Effector CD8-positive, alpha-beta T cell (primary cell): Measurements from ENCODE around the gene ARID5B.
"Not testable (repeated sequence)": the region's sequence is repeated elsewhere in the genome, so short reads cannot be mapped to it uniquely, and the experiment has no call there.

Experiments
- DNase-seq: peaks from one replicate; lab custom pipeline; 2025; lab: John Stamatoyannopoulos, UW

ARID5B gene

DNA sequence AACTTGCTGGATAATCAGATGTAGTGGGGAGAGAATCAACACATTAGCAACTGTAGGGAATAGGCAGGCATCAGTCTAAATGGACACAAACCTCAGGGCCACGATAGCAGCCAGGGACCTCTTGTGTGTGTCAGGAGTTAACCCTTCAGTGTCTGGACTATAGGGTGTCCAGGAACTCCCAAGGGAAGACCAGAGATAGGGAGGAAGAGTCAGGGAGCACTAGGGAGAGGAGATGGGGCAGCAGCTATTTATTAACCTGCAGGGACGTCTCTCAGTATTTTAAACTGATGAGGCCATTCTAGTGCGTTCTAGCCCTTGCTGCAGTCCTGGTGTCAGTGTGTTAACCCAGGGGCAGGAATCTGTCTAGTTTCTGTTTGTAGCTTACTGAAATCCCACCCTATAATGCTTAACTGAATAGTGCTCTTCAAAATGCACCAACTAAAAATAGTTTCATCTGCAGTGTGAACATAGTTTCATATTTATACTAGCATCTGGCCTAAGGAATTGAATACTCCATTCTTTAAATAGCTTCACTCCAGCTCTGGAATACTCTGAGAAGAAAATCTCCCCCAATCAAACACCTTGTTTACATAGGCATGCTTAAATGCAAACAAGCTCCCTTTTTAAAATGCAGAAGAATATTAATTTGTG lies 62.7 kb downstream of the ARID5B start:
- no peak for DNase-seq

DNA sequence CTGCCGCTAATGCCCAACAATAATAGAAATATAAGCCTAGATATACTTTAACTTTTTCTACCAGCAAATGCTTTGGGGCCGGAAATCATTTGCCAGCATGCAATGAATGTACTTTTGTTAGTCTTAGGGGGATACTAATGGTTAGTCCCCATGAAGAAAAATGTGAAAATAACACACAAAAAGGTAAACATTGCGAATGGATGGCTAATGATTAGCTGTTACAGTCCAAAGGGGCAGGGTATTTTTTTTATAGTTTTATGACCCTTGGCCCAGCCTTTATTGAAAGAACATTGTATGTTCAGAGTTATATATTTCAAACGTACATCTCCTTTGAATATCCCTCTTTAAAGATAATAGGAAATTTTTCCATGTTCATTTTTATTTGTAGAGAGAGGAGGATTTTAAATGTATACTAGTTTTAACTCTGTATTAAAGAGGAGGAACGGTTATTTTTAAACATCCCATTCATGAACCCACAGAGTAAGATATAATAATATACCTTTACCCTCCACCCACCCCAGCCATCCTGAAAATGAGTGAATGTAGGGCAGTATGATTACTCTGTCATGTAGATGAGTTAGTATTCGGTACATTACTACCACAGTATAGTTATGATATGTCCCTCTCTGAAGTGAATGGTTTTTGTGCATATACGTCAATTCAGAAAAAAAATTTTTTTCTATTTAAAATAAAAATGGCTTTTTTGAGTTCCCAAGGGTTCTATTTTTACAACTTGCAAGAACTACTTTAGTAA lies 63.6 kb downstream of the ARID5B start:
- DNase-seq = no peak

DNA sequence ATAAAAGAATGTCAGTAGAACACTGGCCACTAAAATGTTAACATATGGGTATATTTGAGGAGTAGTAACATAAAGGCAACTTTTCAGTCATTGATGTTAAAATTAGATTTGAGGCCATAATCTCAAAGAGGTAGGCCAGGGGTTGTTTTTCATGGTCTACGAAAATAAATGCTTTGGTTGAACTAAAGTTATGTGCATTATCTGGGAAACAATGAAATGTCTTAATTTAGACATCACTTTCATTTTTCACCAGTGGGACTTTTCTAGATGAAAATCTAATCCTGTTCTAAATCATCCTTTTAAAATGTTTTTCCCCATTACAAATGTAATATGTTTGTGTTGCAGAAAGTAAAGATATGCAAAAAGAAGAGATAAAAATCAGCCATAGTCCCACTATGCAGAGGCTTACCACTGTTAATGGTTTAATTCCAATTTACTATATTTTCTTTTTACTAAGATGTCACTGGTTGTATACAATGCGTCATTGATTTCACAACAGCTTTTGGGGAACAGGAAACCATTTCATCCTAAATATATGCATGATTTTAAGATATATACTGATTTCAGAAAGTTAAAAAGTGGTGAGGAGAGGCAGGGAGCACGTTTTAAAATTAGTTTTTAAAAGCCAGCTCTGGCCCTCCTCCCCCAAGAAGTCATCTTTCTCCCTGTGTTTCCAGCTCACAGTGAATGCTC lies 64.3 kb downstream of the ARID5B start:
- no peak for DNase-seq

DNA sequence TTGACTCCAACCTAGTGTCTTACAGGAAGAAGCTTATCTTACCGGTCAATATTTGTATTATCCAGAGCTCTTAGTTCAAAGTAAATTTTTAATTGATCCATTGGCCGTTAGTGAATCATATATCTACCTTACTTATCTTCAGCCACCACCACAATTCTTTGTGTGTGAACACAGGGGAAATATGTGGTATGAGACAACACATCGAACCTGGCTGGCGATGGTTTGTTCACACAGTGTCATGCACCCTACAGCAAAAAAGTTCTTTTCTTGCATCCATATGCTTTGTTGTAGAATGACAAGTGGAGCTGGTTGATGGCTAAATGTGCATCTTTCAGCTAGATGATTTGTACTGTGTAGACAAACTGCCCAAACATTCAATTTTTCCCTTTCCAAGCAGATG lies 65.8 kb downstream of the ARID5B start:
- DNase-seq = no peak

DNA sequence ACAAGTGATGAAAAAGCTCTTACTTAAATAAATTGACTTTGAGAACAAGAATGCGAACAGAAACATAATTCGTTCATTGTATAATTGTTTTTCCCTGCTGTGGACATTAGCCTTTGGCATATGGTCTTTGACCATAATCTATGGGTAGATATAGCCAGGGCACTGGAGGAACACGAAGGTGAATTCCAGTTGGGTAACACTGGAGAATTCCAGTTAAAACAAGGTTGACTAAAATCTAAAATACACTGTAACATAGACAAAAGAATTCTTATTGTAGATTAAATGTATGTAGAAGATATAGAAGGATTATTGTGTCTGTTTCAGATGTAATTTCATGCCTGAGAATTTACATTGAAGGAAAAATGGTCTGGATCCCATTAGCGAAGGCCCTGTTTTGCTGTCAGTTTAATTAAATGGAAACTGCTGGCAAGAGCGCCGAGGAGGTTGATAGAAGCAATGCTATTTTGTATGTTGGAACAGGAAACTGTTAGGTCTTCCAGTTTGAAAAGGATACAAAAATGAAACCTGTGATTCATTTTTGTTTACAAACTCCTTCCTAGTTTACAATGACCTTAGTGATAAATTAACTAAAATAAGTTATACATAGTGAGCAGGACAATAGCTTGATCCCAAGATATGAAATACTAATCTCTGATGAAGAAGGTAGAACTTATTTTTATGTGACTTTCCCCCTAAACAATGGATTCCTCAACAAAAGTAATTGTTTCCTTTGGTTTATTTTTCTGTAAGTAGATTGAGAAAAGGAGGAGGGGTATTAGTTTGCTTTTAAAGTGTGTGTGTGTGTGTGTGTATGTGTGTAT lies 68.9 kb downstream of the ARID5B start:
- no peak for DNase-seq

DNA sequence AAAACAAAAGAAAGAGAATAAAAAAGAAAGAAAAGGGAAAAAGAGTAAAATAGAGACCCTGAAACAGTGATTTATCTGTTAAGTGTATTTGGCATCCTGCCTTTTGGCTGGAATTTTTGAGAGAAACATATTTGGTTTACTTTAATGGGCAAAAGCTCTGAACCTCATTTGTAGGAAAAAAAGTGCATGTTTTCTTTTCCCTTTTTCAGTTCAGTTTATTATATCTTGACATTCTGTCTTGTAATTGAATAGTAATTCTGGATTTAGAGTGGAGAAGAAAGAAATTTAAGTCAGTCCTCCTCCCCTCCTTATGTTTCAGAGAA lies 69.5 kb downstream of the ARID5B start:
- no peak for DNase-seq

DNA sequence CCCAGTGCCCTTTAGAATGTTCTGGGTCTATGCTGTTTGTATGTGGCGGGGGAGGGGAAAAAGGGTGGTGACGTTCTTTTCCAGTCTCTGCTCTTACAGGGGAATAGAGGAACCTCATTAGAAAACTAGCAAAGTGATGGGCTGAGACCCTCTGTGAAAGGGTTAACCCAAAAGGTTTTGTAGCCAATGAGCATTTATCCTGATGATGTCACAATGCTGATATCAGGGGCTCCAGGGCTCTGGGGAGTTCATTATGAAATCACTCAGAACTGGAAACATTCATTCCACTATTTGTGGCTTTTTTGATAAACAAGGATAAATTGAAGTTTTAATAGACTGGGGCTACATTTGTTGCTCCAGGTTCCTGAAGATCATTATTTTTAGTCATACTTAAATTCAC lies 71.7 kb downstream of the ARID5B start:
- no peak for DNase-seq

DNA sequence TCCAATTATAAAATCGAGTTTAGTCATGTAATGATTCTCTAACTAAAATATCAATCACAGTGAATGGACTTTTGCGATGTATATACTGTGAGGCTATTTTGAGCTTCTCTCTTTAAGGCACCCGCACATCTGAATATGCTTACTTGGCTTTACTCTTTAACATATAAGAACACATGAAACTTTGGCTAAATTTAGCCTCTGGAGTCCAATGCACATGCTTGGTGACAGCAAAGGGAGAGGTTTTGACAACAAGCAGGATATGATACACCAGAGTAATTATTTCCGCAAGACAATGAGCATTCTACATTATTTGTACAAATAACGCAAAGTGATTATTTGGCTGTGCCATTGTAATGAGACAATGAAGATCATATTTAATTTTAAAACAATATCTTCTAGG lies 72.4 kb downstream of the ARID5B start:
- DNase-seq = no peak

DNA sequence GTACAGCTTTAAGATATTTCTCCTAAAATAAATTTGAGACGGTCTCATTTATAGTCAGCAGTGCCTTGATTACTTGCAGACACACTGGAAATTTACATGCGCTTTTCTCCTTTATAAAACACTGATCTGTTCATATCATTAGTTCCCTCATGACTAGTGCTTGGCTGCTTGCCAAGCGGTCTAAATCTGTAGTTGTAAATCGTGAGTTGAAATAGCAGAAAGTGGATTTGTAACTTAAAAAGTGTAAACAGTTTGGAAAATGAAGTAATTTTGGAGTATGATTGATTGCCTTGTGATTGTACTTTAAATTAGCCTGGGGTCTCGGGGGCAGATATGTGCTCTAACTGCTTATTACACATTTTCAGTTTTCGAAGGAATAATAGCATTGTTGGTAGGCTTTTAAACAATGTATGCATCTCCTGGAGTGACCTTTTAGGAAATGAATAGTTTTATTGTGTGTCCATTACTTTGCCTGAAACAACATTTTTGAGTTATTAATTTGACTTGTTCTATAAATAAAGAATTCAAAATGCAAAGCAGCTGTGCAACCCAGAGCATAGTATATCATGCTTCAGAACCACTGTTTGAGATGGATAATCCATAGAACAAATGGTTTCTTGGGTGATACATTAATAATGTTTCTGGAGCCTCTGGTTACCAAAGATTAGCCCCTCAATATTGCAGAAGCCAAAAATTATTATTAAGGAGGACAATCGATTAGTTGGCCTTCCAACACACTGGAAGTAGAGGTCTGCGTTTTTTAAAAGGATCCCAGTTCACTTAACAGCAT lies 73.3 kb downstream of the ARID5B start:
- no peak for DNase-seq

DNA sequence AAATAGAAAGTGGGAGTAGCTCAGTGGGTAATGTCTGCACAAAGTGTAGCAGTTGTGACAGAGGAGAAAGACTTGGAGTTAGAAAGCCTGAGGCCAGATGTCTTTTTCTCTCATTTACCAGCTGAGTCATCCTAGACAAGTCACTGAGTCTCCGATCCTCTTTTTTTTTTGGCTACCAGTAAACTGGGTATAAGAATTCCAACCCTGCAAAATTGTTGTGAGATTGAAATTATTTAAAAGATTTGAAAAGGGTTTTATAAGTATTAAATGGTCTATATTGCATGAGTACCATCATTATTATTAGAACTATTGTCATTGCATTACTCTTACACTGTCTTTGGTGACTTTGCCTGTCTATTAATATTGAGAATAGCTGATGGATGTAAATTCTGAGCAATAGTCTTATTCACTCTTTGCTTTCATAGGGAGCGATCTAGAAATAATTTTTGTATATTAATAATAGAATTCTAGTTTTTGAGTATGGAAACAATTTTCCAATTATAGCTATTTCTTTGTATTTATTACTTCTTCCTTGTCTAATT lies 74.0 kb downstream of the ARID5B start:
- no peak for DNase-seq

DNA sequence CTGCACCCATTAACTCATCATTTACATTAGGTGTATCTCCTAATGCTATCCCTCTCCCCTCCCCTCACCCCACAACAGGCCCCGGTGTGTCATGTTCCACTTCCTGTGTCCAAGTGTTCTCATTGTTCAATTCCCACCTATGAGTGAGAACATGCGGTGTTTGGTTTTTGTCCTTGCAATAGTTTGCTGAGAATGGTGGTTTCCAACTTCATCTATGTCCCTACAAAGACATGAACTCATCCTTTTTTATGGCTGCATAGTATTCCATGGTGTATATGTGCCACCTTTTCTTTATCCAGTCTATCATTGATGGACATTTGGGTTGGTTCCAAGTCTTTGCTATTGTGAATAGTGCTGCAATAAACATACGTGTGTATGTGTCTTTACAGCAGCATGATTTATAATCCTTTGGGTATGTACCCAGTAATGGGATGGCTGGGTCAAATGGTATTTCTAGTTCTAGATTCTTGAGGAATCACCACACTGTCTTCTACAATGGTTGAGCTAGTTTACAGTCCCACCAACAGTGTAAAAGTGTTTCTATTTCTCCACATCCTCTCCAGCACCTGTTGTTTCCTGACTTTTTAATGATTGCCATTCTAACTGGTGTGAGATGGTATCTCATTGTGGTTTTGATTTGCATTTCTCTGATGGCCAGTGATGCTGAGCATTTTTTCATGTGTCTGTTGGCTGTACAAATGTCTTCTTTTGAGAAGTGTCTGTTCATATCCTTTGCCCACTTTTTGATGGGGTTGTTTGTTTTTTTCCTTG lies 75.6 kb downstream of the ARID5B start:
- DNase-seq = not testable (repeated sequence)

DNA sequence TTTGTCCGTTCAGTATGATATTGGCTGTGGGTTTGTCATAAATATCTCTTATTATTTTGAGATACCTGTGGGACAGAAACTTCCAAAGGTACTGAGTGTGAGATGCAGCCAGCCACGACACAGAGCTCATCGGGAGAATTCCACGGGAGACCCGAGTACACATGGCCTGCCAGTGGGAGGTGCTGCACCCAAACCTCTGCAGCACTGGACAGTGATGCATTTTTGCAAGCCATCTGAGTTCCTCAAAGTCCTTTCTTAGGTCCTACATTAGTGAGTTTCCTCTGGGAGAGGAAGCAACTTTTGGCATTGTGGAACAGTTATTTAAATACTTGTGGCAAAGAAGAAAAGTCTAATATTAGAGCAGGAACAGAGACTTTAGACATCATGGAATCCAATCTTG lies 77.5 kb downstream of the ARID5B start:
- no peak for DNase-seq

DNA sequence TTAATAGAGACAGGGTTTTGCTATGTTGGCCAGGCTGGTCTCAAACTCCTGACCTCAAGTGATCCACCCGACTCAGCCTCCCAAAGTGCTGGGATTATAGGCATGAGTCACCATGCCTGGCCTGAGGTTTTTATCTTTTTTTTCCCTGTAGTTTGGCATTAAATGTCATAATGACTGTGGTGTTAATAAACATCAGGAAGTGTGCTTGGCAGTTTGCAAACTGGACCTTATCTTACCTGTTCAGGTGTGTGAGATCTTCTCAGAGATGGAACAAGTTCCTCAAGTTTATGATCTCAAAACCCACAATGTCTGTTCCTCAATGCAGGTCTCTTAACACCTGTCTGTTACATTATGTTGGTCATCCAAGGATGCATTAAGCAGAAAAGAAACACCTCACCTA lies 80.0 kb downstream of the ARID5B start:
- DNase-seq = no peak

DNA sequence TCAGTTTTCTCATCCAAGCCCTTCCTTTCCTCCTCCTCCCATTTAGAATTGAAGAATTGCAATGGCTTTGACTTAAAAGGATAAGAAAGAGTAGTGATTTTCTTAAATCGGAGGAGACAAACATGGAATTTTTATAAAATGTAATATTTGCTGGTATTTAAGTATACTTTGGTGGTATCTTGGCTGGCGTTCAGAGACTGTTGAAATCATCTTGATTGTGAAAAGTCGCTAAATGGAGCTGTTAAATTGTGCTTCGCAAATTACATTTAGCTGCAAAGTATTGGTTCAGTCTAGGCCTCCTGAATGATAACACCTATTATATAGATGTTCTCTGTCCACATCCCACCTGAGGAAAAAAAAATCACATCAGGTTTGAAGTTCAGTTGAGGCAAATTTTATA lies 81.8 kb downstream of the ARID5B start:
- DNase-seq = no peak

DNA sequence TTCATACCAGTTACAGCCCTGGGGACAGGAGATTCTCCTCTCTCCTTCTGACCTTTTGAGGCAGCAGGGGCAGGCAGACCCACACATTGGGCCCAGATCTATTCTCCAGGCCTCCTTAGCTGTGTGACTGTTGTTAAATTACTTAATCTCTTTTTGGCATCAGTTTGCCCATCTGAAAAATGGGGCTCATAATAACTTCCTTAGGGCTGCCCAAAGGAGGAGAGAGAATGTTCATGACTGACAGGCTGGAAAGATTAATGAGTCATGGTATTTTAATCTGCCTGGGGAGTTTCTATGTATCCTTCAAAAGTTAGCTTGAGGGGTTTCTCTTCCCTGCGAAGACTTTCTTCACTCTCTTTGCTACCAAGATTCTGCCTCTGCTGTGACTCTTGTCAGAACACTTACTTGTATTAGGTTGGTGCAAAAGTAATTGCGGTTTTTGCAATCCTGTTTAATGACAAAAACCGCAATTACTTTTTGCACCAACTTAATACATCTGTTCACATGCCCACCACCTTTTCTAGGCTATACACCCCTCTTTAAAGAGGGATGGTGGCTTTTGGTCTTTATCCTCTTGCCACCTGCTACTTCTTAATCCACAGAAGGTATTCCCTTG lies 83.4 kb downstream of the ARID5B start:
- DNase-seq = no peak

DNA sequence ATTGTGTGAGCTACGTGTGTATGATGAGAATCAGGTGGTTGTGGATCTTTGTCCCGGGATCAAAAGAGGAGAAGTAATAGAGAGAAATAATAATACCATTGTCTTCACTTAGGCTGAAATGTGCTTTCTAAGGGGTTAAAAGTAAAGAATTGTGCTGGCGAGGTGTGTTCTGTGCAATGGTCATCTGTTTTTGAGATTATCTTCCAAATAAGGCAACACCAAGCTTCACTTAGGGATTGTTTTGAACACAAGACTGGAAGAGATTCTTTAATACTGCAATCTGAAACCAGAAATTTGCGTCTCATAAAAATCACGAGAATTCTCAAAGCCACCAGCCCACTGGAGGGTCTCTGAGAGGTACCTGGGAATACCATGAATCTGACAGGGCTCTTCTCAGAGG lies 84.2 kb downstream of the ARID5B start:
- DNase-seq = no peak

DNA sequence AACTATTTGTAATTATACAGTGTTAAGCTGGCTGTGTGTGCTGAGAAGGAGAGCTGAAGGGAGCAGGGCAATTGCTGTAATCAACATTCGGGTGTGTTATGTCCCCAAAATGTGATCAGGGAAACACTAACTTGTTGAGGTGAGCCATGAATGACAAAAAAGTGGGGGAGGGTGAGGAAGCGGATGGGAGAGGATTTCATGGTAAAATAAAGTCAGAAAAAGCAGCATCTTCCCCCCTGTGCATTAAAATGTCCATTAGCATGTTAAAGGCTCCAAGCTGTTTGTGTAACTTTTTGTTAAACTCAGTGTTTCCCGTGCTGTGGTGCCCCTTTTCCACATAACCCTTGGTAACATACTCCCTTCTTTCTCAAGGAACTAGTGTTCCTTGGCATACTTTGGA lies 84.9 kb downstream of the ARID5B start:
- DNase-seq = no peak

DNA sequence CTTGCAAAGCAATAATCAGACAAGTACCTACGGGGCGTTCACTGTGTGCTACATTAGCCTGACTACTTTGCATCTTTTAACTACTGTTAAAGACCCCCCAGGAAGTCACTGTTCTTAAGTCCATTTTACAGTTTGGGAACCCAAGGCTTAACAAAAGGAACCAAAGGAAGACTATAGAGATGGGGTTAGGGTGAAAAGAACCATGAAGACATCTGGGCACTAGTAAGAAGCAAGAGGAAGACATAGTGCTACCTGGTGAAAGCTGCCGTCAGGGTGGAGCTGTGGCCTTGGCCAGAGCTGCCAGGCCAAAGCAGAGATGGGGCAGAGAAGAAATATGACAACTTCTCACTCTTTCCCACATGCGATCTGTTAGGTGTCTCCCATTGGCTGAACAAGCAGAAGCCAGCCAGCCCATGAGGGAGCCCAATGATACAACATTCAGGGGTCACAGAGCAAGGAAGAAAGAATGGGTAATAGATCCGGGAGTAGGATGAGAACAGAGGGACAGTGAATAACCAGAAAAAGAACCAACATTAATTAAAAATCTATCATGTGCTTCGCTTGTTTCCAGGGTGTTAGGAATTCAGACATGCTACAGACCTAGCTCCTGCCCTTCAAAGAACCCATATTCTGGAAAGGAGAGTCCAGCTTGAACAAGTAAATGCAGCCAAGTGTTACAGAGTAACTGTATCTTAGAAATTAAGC lies 85.4 kb downstream of the ARID5B start:
- no peak for DNase-seq

DNA sequence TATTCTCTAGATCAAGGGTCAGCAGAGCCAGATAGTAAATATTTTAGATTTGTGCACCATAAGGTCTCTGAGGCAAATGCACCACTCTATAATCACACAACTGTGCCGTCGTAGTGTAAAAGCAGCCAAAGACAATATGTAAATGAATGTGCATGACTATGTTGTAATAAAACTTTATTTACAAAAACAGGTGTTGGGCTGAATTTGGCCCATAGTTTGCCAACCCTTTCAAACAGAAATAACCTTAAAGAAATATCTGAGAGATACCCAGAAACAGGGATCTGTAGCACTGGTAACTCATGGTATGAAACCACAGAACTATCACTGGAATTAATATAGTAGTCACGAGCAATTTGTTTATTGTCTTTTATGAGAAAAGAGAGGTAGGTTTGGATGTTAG lies 86.0 kb downstream of the ARID5B start:
- no peak for DNase-seq

DNA sequence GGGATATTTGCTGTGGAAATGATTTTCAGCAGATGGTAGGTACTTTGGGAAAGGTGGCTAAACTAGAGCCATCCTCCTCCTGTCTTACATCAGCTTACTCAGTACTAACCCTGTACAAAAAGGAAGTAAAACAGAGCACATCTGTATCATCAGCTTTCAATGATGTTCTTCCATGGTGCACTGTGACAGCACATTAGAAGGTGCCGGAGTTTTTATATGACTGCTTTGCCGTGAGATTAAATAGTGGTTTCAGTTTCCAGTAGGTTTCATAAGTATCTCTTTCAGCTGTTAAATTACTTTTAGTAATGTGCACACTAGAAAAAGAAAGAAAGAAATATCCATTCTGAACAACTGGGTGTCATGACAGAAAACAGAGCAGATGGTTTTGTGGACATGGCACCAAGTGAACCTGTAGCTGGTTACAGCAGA lies 86.5 kb downstream of the ARID5B start:
- no peak for DNase-seq
